Fibroblast of the conjunctiva (primary cell): ENCODE results near the gene SECTM1.

Experiments used
- DNase-seq: peaks from one replicate; pipeline ENCODE4 v3.0.0-alpha.2; 2010; ENCODE audit warnings: low read depth

SECTM1 gene

GRCh38 chr17:82280537-82280936, 53.0 kb downstream of the SECTM1 start:
- DNase-seq, result no peak

GRCh38 chr17:82278786-82279391, 54.7 kb downstream of the SECTM1 start:
- DNase-seq, result no peak

GRCh38 chr17:82278308-82278707, 55.3 kb downstream of the SECTM1 start:
- DNase-seq, result no peak

- DNase-seq, result no peak
Measured at GRCh38 chr17:82277851-82278250, 55.7 kb downstream of the SECTM1 start.

- DNase-seq, result no peak
Measured at GRCh38 chr17:82276938-82277337, 56.6 kb downstream of the SECTM1 start.

GRCh38 chr17:82275326-82275725, 58.2 kb downstream of the SECTM1 start:
- no peak for DNase-seq

GRCh38 chr17:82274134-82275020, 59.2 kb downstream of the SECTM1 start:
- DNase-seq, result no peak

- DNase-seq, result peak; percentile 43
Measured at GRCh38 chr17:82273327-82274133, 60.0 kb downstream of the SECTM1 start, which contains the start of gene CSNK1D. Gene CSNK1D, minus strand, starts transcription at chr17:82273700. Its CDS starts 319 bp downstream, at chr17:82273381.

- DNase-seq, result no peak
Measured at GRCh38 chr17:82272495-82273326, 60.9 kb downstream of the SECTM1 start.

- DNase-seq, result no peak
Measured at GRCh38 chr17:82271401-82271800, 62.2 kb downstream of the SECTM1 start.
